HG02981 (cell line): ENCODE data around the gene TCEAL1.

Experiments used
- ATAC-seq: cut with Tn5 transposase; IDR thresholded peaks from one replicate; pipeline ENCODE4 v1.9.1; 2021; ENCODE audit warnings: mild to moderate bottlenecking, moderate library complexity; ENCODE audit not compliant: unreplicated experiment

Gene TCEAL1

DNA sequence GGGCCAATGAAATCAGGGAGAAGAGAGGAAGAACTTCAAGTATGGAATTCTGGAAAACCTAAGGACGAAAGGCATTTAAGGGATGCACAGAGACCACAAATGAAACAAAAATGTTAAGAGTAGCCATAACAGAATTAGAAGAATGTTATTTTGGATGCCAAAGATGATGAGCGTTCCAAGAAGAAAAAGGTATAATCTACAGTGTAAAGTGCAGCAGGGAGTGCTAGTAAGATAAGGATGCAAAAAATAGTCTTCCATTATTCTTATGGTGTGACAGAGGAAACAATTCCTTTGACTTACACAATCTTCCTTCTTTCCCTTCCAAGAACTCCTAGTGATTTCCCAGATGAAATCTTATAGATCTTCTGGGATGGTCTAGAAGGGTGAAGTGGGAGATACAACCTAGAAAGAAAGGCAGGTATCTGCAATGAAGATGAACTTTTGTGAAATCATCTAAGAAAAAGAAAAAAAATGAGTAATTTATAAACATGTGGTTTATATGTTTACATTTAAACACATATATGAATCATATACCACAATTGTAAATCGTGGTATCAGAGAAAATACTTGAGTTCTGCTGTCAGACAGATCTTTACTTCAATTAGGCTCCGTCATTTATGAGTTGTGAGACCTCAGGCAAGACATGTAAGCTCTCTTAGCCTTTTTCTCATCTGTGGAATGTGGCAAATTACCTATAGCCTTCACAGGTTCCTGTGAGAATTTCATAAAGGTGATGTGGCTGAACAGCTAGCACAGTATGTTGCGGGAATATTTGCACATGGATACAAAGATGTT is 49.6 kb downstream of the TCEAL1 start:
- ATAC-seq = no peak
